Retinal pigment epithelial cell (primary cell): ENCODE measurements around the gene ELAVL3.

Source experiments
- DNase-seq: peaks from one replicate; pipeline ENCODE4 v3.0.0-alpha.2; 2010; ENCODE audit warnings: low read depth
- H3K4me3 ChIP-seq: 2 replicates; pipeline ENCODE4 v1.5.1; 2011; ENCODE audit warnings: mild to moderate bottlenecking, low read length, control low read depth, moderate library complexity
- CTCF ChIP-seq: conservative IDR thresholded peaks from 2 replicates; pipeline ENCODE4 v1.5.1; 2011; ENCODE audit warnings: low read depth, low read length, control low read depth, inconsistent platforms

Gene ELAVL3

GRCh38 chr19:11489378-11489777, 8.5 kb upstream of the ELAVL3 start:
- no peak for TF ChIP-seq CTCF
- no peak overlapping the region for H3K4me3 ChIP-seq
- DNase-seq = no peak

GRCh38 chr19:11486661-11487503, 6.0 kb upstream of the ELAVL3 start:
- H3K4me3 ChIP-seq = no peak overlapping the region
- DNase-seq = no peak
- TF ChIP-seq CTCF = no peak

- no peak for TF ChIP-seq CTCF
- no peak for DNase-seq
- H3K4me3 ChIP-seq = no peak overlapping the region
Measured at GRCh38 chr19:11485245-11485837, 4.5 kb upstream of the ELAVL3 start.

GRCh38 chr19:11483366-11484111, 2.7 kb upstream of the ELAVL3 start:
- no peak for DNase-seq
- TF ChIP-seq CTCF = no peak
- no peak overlapping the region for H3K4me3 ChIP-seq

GRCh38 chr19:11482384-11483050, 1.7 kb upstream of the ELAVL3 start:
- peak; percentile 79 for TF ChIP-seq CTCF
- peak overlapping the region; percentile 42 for H3K4me3 ChIP-seq
- DNase-seq = peak; percentile 32

GRCh38 chr19:11481534-11482383, 913 bp upstream of the ELAVL3 start:
- DNase-seq = peak; percentile 72
- TF ChIP-seq CTCF = no peak
- H3K4me3 ChIP-seq = peak overlapping the region; percentile 42
